ENCODE data around the gene HNF4A. TPM values are rescaled to one million over a fixed set of nuclear protein-coding genes. Genes with fewer than 3 reads are reported as not detected.

The HNF4A gene
- total and polyA plus RNA-seq, 2 of the 4 experiments (the other 2 are of a cell fraction): not detected

DNA sequence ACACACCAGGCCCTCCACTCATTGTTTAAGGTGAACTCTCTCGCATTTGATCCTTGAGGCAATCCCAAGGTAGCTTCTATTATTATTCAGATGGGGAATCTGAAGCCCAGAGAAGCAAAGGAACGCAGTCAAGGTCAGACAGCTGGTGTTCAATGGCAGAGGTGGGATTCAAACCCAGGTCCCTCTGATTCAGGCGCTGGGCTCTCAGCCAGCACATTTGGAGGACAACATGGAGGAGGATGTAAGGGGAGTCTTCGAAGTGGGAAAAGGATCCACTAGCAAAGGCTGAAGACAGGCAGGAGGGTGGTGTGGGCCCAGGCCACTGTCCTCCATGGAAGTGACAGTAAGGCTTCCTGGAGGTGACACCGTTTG lies 106.3 kb downstream of the HNF4A start:
- Histone ChIP-seq H3K4me3 (ENCODE audit: insufficient read depth, low read depth, low read length) (no peak overlapping the region), H3K79me1 (ENCODE audit: low read depth in 1 of 2, low read length in 2 of 2) (no peaks in the 10 kb centered on the region), H2BK5ac (ENCODE audit: low read depth, low read length, poor library complexity, severe bottlenecking) (no peak overlapping the region), H3K4ac (ENCODE audit: low read depth, low read length) (no peak overlapping the region), H4K8ac (ENCODE audit: low read depth in 2 of 2, low read length in 2 of 2) (no peak overlapping the region), H3K9me3 (ENCODE audit: control insufficient read depth, insufficient read depth, low read length) (no peaks in the 10 kb centered on the region), H2BK15ac (ENCODE audit: low read depth, low read length) (no peak overlapping the region), H2AFZ (replicated peaks; ENCODE audit: low read length, poor library complexity) (no peak overlapping the region), H3K27me3 (ENCODE audit: control insufficient read depth, insufficient read depth, low read length) (peaks cover 22% of the 10 kb centered on the region), H3K4me2 (ENCODE audit: low read depth, low read length) (no peak overlapping the region), H2BK120ac (ENCODE audit: low read depth, low read length) (no peak overlapping the region), H3K4me1 (ENCODE audit: control insufficient read depth, insufficient read depth, low read length) (no peaks in the 10 kb centered on the region), H3K27ac (ENCODE audit: insufficient read depth, low read length) (no peak overlapping the region), H4K5ac (ENCODE audit: low read depth, low read length) (no peak overlapping the region), H3K23ac (ENCODE audit: low read depth, low read length) (no peak overlapping the region), H3K14ac (replicated peaks; ENCODE audit: low read depth, low read length) (no peak overlapping the region), H3K9me1 (ENCODE audit: insufficient read depth, low read length) (no peaks in the 10 kb centered on the region), H3K9ac (ENCODE audit: low read depth, low read length) (no peak overlapping the region), H3K36me3 (ENCODE audit: control insufficient read depth, insufficient read depth, low read length) (no peaks in the 10 kb centered on the region), H2BK20ac (ENCODE audit: low read depth, low read length) (no peak overlapping the region), H4K91ac (ENCODE audit: insufficient read depth, low read depth, low read length) (no peak overlapping the region), H2AK9ac (replicated peaks; ENCODE audit: low read depth, low read length, poor library complexity) (no peak overlapping the region), H4K20me1 (ENCODE audit: insufficient read depth, low read length) (no peaks in the 10 kb centered on the region), H2AK5ac (ENCODE audit: low read depth, low read length) (no peak overlapping the region), H3K18ac (ENCODE audit: low read depth, low read length) (no peak overlapping the region), H3K56ac (ENCODE audit: extremely low read depth, insufficient read depth, low read length) (no peak overlapping the region)
- POLR2A ChIA-PET (ENCODE audit: unreplicated experiment): no interaction called here
- WGBS, 2 experiments (ENCODE audit: extremely low coverage in 2 of 2, insufficient read length in 1 of 2): 67% methylated on average over 1 of the region's 5 CpGs; no CpG with 5 or more reads in 1 of the 2 experiments
- dilution Hi-C loops (cut with HindIII; ENCODE audit: low sequenced_read_pairs, unreplicated experiment) (loop anchor here (10.0 kb wide), 1 partner anchor 67 kb away; no protein-coding TSS in a partner anchor), in situ Hi-C loops (cut with MboI; ENCODE audit: low sequenced_read_pairs) (no loop called here), intact Hi-C loops (cut with micrococcal nuclease) (loop anchor here (1.0 to 5.0 kb wide), 3 partner anchors 77 to 344 kb away; no protein-coding TSS in a partner anchor)
- CTCF ChIA-PET: interaction anchor here (0.6 to 1.4 kb wide), 5 partner anchors 9 to 598 kb away, joined by 3 to 5 read pairs (median 3); no protein-coding TSS in a partner anchor
- BruUV-seq (replicated peaks): no TSS peak
- no peak for DNase-seq
- TF ChIP-seq, protein P1, sequence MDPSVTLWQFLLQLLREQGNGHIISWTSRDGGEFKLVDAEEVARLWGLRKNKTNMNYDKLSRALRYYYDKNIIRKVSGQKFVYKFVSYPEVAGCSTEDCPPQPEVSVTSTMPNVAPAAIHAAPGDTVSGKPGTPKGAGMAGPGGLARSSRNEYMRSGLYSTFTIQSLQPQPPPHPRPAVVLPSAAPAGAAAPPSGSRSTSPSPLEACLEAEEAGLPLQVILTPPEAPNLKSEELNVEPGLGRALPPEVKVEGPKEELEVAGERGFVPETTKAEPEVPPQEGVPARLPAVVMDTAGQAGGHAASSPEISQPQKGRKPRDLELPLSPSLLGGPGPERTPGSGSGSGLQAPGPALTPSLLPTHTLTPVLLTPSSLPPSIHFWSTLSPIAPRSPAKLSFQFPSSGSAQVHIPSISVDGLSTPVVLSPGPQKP (IDR thresholded peaks at IDR 0.05; ENCODE audit: borderline replicate concordance, low read depth, low read length): no peak
- no peak for TF ChIP-seq MAFK (IDR thresholded peaks at IDR 0.05; ENCODE audit: low read depth, low read length)
- TF ChIP-seq FOS (IDR thresholded peaks at IDR 0.05; ENCODE audit: low read depth, low read length): no peak
- TF ChIP-seq, protein P2, sequence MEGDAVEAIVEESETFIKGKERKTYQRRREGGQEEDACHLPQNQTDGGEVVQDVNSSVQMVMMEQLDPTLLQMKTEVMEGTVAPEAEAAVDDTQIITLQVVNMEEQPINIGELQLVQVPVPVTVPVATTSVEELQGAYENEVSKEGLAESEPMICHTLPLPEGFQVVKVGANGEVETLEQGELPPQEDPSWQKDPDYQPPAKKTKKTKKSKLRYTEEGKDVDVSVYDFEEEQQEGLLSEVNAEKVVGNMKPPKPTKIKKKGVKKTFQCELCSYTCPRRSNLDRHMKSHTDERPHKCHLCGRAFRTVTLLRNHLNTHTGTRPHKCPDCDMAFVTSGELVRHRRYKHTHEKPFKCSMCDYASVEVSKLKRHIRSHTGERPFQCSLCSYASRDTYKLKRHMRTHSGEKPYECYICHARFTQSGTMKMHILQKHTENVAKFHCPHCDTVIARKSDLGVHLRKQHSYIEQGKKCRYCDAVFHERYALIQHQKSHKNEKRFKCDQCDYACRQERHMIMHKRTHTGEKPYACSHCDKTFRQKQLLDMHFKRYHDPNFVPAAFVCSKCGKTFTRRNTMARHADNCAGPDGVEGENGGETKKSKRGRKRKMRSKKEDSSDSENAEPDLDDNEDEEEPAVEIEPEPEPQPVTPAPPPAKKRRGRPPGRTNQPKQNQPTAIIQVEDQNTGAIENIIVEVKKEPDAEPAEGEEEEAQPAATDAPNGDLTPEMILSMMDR (conservative IDR thresholded peaks at IDR 0.05; ENCODE audit: low read depth, low read length): no peak
- TF ChIP-seq RCOR1 (IDR thresholded peaks at IDR 0.05; ENCODE audit: insufficient replicate concordance, low read length): no peak
- TF ChIP-seq SMC3 (IDR thresholded peaks at IDR 0.05; ENCODE audit: low read depth, low read length): no peak
- TF ChIP-seq MAZ (IDR thresholded peaks at IDR 0.05; ENCODE audit: borderline replicate concordance, low read depth, low read length): no peak
- TF ChIP-seq USF2 (IDR thresholded peaks at IDR 0.05; ENCODE audit: low read depth, low read length): no peak
- TF ChIP-seq NFE2L2 (IDR thresholded peaks at IDR 0.05; ENCODE audit: low read depth, low read length): no peak
- TF ChIP-seq CEBPB (IDR thresholded peaks at IDR 0.05; ENCODE audit: low read depth, low read length): no peak
- no peak for TF ChIP-seq MXI1 (IDR thresholded peaks at IDR 0.05; ENCODE audit: borderline replicate concordance, low read depth, low read length)
- TF ChIP-seq RAD21 (IDR thresholded peaks at IDR 0.05; ENCODE audit: low read length): no peak
- no peak for TF ChIP-seq BHLHE40 (IDR thresholded peaks at IDR 0.05; ENCODE audit: low read depth, low read length)
- TF ChIP-seq CHD1 (IDR thresholded peaks at IDR 0.05; ENCODE audit: low read depth, low read length): no peak
- TF ChIP-seq RFX5 (IDR thresholded peaks at IDR 0.05; ENCODE audit: low read depth, low read length): no peak
- no peak for TF ChIP-seq POLR2A (IDR thresholded peaks at IDR 0.05; ENCODE audit: low read depth, low read length)
- ATAC-seq (ENCODE audit: low read depth): no peak
